ENCODE data around the gene CDC42EP4.

GRCh38 chr17:73268582-73269328 is 43.0 kb downstream of the CDC42EP4 start:
- no peak for TF ChIP-seq CTCF (conservative IDR thresholded peaks at IDR 0.05; ENCODE audit: low read depth, low read length)
- TF ChIP-seq EZH2phosphoT487 (IDR thresholded peaks at IDR 0.05; ENCODE audit: borderline replicate concordance, low read length) = no peak

Data from PC-3 (cell line).